H1 (cell line): ENCODE measurements around the gene CDKN2C. TPM values are rescaled to one million over a fixed set of nuclear protein-coding genes. Genes with fewer than 3 reads are reported as not detected.

Source experiments
- CTCF ChIA-PET: fragments of 300-600 bp; sonication (Branson Sonifier 250); formaldehyde crosslinking; loops from one replicate; lab custom pipeline; 2021; ENCODE audit not compliant: partially characterized antibody; lab: Charles Lee
- POLR2A ChIA-PET: fragments of 300-600 bp; sonication (Branson Sonifier 250); formaldehyde crosslinking; loops from one replicate; lab custom pipeline; 2021; ENCODE audit warnings: inconsistent platforms; ENCODE audit not compliant: partially characterized antibody; lab: Charles Lee
- DNase-seq, 2 experiments: peaks; one replicate each; pipeline versions ENCODE4 v3.0.0 to v3.0.0-alpha.2; 2010 to 2022; ENCODE audit warnings: low spot score in 2 of 2, low read depth in 1 of 2, mixed read lengths in 1 of 2
- FAIRE-seq: peaks from 2 replicates; lab custom pipeline; 2011; peaks lifted over from hg19 to GRCh38; lab: Jason Lieb, UNC
- H2AFZ ChIP-seq: 2 replicates; pipeline ENCODE4 v1.8.1; 2012; ENCODE audit warnings: low read length, inconsistent platforms
- H2AK5ac ChIP-seq: 2 replicates; pipeline ENCODE4 v1.6.1; 2013; ENCODE audit warnings: low read depth, low read length
- H2BK120ac ChIP-seq: replicated peaks from 2 replicates; pipeline ENCODE3; 2013; ENCODE audit warnings: low read depth, low read length, inconsistent platforms
- H2BK12ac ChIP-seq: 2 replicates; pipeline ENCODE4 v1.6.1; 2013; ENCODE audit warnings: low read depth, low read length
- H2BK15ac ChIP-seq: 2 replicates; pipeline ENCODE4 v1.6.1; 2013; ENCODE audit warnings: low read length
- H2BK20ac ChIP-seq: 2 replicates; pipeline ENCODE4 v1.6.1; 2013; ENCODE audit warnings: low read length
- H2BK5ac ChIP-seq: 2 replicates; pipeline ENCODE4 v1.6.1; 2013; ENCODE audit warnings: low read depth, low read length
- H3K14ac ChIP-seq: 2 replicates; pipeline ENCODE4 v1.6.1; 2013; ENCODE audit warnings: inconsistent platforms; ENCODE audit not compliant: insufficient read length
- H3K18ac ChIP-seq: 2 replicates; pipeline ENCODE4 v1.6.1; 2013; ENCODE audit warnings: low read length; ENCODE audit errors: extremely low read depth
- H3K23ac ChIP-seq: 2 replicates; pipeline ENCODE4 v1.6.1; 2013; ENCODE audit warnings: inconsistent platforms; ENCODE audit not compliant: insufficient read length
- H3K23me2 ChIP-seq: 2 replicates; pipeline ENCODE4 v1.6.1; 2013; ENCODE audit warnings: low read depth, low read length
- H3K27ac ChIP-seq: 2 replicates; pipeline ENCODE4 v1.6.1; 2011; ENCODE audit warnings: low read depth, low read length, inconsistent platforms
- H3K27me3 ChIP-seq, 4 experiments: replicated peaks in 1 of 4; 1 replicate in 1 of 4; 2 replicates in 3 of 4; pipeline versions ENCODE4 v1.6.1 to v1.8.1; 2011 to 2013; ENCODE audit warnings: low read length in 3 of 4, mild to moderate bottlenecking in 3 of 4, inconsistent platforms in 2 of 4, mixed read lengths in 2 of 4, moderate library complexity in 1 of 4; ENCODE audit not compliant: control insufficient read depth in 3 of 4, insufficient read depth in 3 of 4; ENCODE audit errors: extremely low read depth in 1 of 4
- H3K36me3 ChIP-seq, 4 experiments: 2 replicates each; pipeline versions ENCODE4 v1.6.1 to v1.8.1; 2011 to 2013; ENCODE audit warnings: mild to moderate bottlenecking in 4 of 4, low read length in 3 of 4, moderate library complexity in 2 of 4, control low read depth in 1 of 4, inconsistent platforms in 1 of 4; ENCODE audit not compliant: insufficient read depth in 4 of 4, control insufficient read depth in 2 of 4
- H3K4ac ChIP-seq: replicated peaks from 2 replicates; pipeline ENCODE3; 2013; ENCODE audit warnings: low read length, low read depth, mixed read lengths, inconsistent platforms; ENCODE audit not compliant: insufficient read length
- H3K4me1 ChIP-seq, 4 experiments: replicated peaks in 1 of 4; 1 replicate in 1 of 4; 2 replicates in 3 of 4; pipeline versions ENCODE4 v1.6.1 to v1.8.1; 2011 to 2013; ENCODE audit warnings: low read length in 3 of 4, inconsistent platforms in 2 of 4, mixed read lengths in 1 of 4; ENCODE audit not compliant: insufficient read depth in 4 of 4, control insufficient read depth in 3 of 4
- H3K4me2 ChIP-seq, 2 experiments: 2 replicates each; pipeline versions ENCODE4 v1.6.1 to v1.8.1; 2011 to 2013; ENCODE audit warnings: low read depth in 2 of 2, low read length in 2 of 2, control low read depth in 1 of 2, inconsistent platforms in 1 of 2, mild to moderate bottlenecking in 1 of 2; ENCODE audit not compliant: insufficient read depth in 1 of 2
- H3K4me3 ChIP-seq, 4 experiments: fragments of 200-600, 300-600 bp in 1 of 4; sonication (generic), shearing (Covaris generic), sonication (Bioruptor Twin) in 1 of 4; 2 replicates each; pipeline versions ENCODE4 v1.5.1 to v1.8.1; 2011 to 2016; ENCODE audit warnings: low read length in 4 of 4, low read depth in 3 of 4, control low read depth in 2 of 4, inconsistent platforms in 2 of 4, mild to moderate bottlenecking in 2 of 4, mixed read lengths in 1 of 4, moderate library complexity in 1 of 4; ENCODE audit not compliant: insufficient read depth in 2 of 4; ENCODE audit errors: extremely low read depth in 1 of 4
- H3K56ac ChIP-seq: replicated peaks from 2 replicates; pipeline ENCODE3; 2013; ENCODE audit warnings: low read depth, mild to moderate bottlenecking, mixed read lengths, low read length, inconsistent platforms; ENCODE audit not compliant: insufficient read length
- H3K79me1 ChIP-seq: 2 replicates; pipeline ENCODE4 v1.6.1; 2013; ENCODE audit warnings: low read depth, low read length, control low read depth
- H3K79me2 ChIP-seq, 2 experiments: 2 replicates each; pipeline versions ENCODE4 v1.6.1 to v1.8.1; 2012 to 2013; ENCODE audit warnings: low read length in 2 of 2, mild to moderate bottlenecking in 2 of 2, inconsistent platforms in 1 of 2; ENCODE audit not compliant: insufficient read depth in 2 of 2, control insufficient read depth in 1 of 2
- H3K9ac ChIP-seq, 4 experiments: replicated peaks in 1 of 4; 1 replicate in 1 of 4; 2 replicates in 3 of 4; pipeline versions ENCODE4 v1.6.1 to v1.8.1; 2011 to 2013; ENCODE audit warnings: low read depth in 3 of 4, low read length in 3 of 4, control low read depth in 2 of 4, mild to moderate bottlenecking in 2 of 4, moderate library complexity in 2 of 4, inconsistent platforms in 1 of 4; ENCODE audit errors: extremely low read depth in 1 of 4
- H3K9me3 ChIP-seq, 2 experiments: 2 replicates each; pipeline versions ENCODE4 v1.6.1 to v1.8.1; 2012 to 2013; ENCODE audit warnings: mild to moderate bottlenecking in 2 of 2, moderate library complexity in 2 of 2, control low read depth in 1 of 2, inconsistent platforms in 1 of 2, low read depth in 1 of 2, low read length in 1 of 2, mixed read lengths in 1 of 2; ENCODE audit not compliant: insufficient read depth in 2 of 2
- H4K20me1 ChIP-seq, 2 experiments: replicated peaks in 1 of 2; 2 replicates each; pipeline versions ENCODE3 to v1.8.1; 2011 to 2013; ENCODE audit warnings: inconsistent platforms in 2 of 2, low read length in 2 of 2, mild to moderate bottlenecking in 1 of 2; ENCODE audit not compliant: insufficient read depth in 2 of 2, control insufficient read depth in 1 of 2
- H4K5ac ChIP-seq: 2 replicates; pipeline ENCODE4 v1.6.1; 2013; ENCODE audit warnings: low read length, low read depth, mixed read lengths, inconsistent platforms; ENCODE audit not compliant: insufficient read length
- H4K8ac ChIP-seq: 2 replicates; pipeline ENCODE4 v1.8.0; 2013; ENCODE audit warnings: mild to moderate bottlenecking, moderate library complexity, low read length, inconsistent platforms; ENCODE audit not compliant: insufficient read depth; ENCODE audit errors: extremely low read depth
- H4K91ac ChIP-seq: replicated peaks from 2 replicates; pipeline ENCODE3; 2013; ENCODE audit warnings: low read length, mixed read lengths, inconsistent platforms; ENCODE audit not compliant: insufficient read length
- ASH2L ChIP-seq: fragments of 200-600, 300-600 bp; sonication (generic); IDR thresholded peaks from one replicate; pipeline ENCODE4 v1.7.1; 2017; ENCODE audit warnings: low read length
- BCL11A ChIP-seq, 2 experiments: IDR thresholded peaks; one replicate each; pipeline ENCODE4 v1.6.1; 2011; ENCODE audit warnings: low read depth in 2 of 2, low read length in 2 of 2, mild to moderate bottlenecking in 2 of 2
- BRCA1 ChIP-seq: IDR thresholded peaks from 2 replicates; pipeline ENCODE4 v1.6.1; 2012; ENCODE audit warnings: low read depth, low read length, improper control_type of control experiment
- HDAC2 ChIP-seq, 2 experiments: fragments of 300-600 bp in 1 of 2; sonication (generic) in 1 of 2; IDR thresholded peaks; 2 replicates each; pipeline ENCODE4 v1.6.1; 2011 to 2012; ENCODE audit warnings: low read depth in 2 of 2, low read length in 2 of 2, mild to moderate bottlenecking in 2 of 2, moderate library complexity in 2 of 2, borderline replicate concordance in 1 of 2, inconsistent platforms in 1 of 2
- KDM5A ChIP-seq: fragments of 200-600 bp; IDR thresholded peaks from 2 replicates; pipeline ENCODE4 v1.7.1; 2012; ENCODE audit warnings: mild to moderate bottlenecking, low read length, inconsistent platforms, mixed read lengths
- SP1 ChIP-seq: IDR thresholded peaks from 2 replicates; pipeline ENCODE4 v1.6.1; 2011; ENCODE audit warnings: low read depth, low read length
- TAF1 ChIP-seq: IDR thresholded peaks from 2 replicates; pipeline ENCODE4 v1.6.1; 2011; ENCODE audit warnings: mild to moderate bottlenecking, low read depth, low read length
- TBP ChIP-seq: IDR thresholded peaks from 2 replicates; pipeline ENCODE4 v1.6.1; 2011; ENCODE audit warnings: low read depth, low read length, improper control_type of control experiment
- YY1 ChIP-seq: IDR thresholded peaks from 2 replicates; pipeline ENCODE4 v1.6.1; 2011; ENCODE audit warnings: low read depth, mild to moderate bottlenecking, low read length
- WGBS, 2 experiments: shearing (Covaris generic) in 1 of 2; methylation state at CpG; one replicate each; pipeline versions ENCODE4 v1.1.6 to v1.1.7; 2013 to 2015; ENCODE audit warnings: low lambda C conversion rate in 2 of 2, mixed read lengths in 2 of 2, inconsistent platforms in 1 of 2, low coverage in 1 of 2, missing lambda C conversion rate in 1 of 2; ENCODE audit not compliant: insufficient replicate concordance in 2 of 2, insufficient coverage in 1 of 2, insufficient read length in 1 of 2; ENCODE audit errors: extremely low coverage in 1 of 2, missing lambda C conversion rate in 1 of 2; 5-methylcytosine and 5-hydroxymethylcytosine counted together
- polyA plus RNA-seq, 7 experiments: library from polyadenylated mRNA; depleted of rRNA in 3 of 7; stranded (reverse) in 5 of 7; unstranded in 2 of 7; fragments of >200 nt in 5 of 7; fragments of 200-250 nt in 2 of 7; gene quantifications; 1 replicate in 5 of 7; 2 replicates in 1 of 7; 4 replicates in 1 of 7; pipeline versions ENCODE4 v1.2.1 to v1.2.3, GENCODE V29; 2011 to 2013; ENCODE audit warnings: missing spikeins in 2 of 7, mixed read lengths in 2 of 7
- total RNA-seq: library from RNA; stranded (reverse); fragmentation: NEBNext Ultra II Directional; extraction: Animal tissue kit (Norgen Biotek cat#: 25700); gene quantifications from 2 replicates; pipeline ENCODE4 v1.2.1, GENCODE V29; 2021
- TF ChIP-seq, protein P1 (sequence below): IDR thresholded peaks from 2 replicates; pipeline ENCODE4 v1.6.1; 2012; ENCODE audit warnings: inconsistent platforms

Gene CDKN2C
- total and polyA plus RNA-seq, 2 of the 8 experiments (the other 6 are each of a cell fraction or from before 2014, with no cell fraction given) = not detected

DNA sequence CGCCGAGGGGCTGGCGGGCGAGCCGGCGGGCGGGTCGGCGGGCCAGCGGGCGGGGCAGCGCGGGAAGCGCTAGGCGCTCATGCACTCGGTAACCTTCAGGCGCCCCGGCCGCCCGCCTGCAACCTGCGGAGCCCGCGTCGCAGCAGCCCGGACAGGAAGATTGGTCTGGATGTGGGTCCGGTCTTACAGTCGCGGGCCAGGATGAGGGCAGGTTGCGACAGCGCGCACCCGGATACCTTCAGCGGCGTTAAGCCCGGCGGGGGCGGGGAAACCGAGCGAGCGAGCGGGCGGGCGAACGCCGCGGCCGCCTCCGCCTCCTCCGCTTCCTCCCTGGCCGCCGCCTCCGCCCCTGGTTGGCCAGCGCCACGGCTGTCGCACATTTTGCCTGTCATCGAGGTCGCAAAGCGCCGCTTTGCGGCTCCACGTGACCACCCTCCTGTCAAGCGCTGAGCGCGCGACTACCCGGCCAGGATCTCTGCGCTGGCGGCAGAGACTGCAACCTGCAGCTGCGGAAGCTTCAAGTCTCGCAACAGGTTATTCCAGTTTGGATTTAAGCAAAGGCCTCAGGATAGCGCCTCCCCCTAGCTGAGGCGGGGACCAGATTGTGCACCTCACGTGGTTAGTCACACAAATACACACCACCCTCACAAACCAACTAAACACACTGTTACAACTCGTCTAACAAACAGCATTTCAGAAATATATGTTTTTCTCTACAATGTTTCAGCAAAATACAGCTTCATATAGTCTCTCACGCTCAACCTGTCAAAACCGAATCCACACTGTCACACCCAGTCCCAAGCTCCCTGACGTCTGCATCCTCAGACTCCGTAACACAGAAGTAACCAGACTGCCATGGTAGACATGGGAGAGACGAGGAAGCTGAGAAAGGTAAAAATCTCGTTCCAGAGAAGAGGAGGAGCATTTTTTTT, 9.9 kb upstream of the CDKN2C start, which contains the start of gene FAF1:
Gene FAF1, minus strand, starts transcription at position 355 of the 932 bp plus-strand sequence. CDS start 456 bp downstream, outside the sequence.
- no peak within 1 kb of the TSS for H2BK15ac ChIP-seq
- WGBS, 2 experiments = 2% methylated on average over 45 of the region's 80 CpGs; no CpG with 5 or more reads in 1 of the 2 experiments
- peak; percentile 97 to 98 for DNase-seq
- H3K9ac ChIP-seq = peak within 1 kb of the TSS; percentile 76 to 96 (median 86)
- no peak within 1 kb of the TSS for H3K14ac ChIP-seq
- H3K56ac ChIP-seq = peak within 1 kb of the TSS; percentile 82
- H2AK5ac ChIP-seq = no peak within 1 kb of the TSS
- ChIA-PET POLR2A (interaction anchor here (1.2 to 1.7 kb wide), 6 partner anchors 8 to 229 kb away, joined by 3 to 7 read pairs (median 4); partner anchors contain the start of gene CDKN2C), CTCF (interaction anchor here (0.7 to 2.1 kb wide), 14 partner anchors 8 to 591 kb away, joined by 3 to 13 read pairs (median 4); partner anchors contain the start of gene CDKN2C)
- no peak within 1 kb of the TSS for H2BK20ac ChIP-seq
- peaks cover 0 to 3% (median 0%) of the 10 kb centered on the region in 4 experiments; a peak in 2 of 7 replicates for H3K4me1 ChIP-seq
- H4K5ac ChIP-seq = peak within 1 kb of the TSS; percentile 94
- H3K23ac ChIP-seq = no peak within 1 kb of the TSS
- peak within 1 kb of the TSS; percentile 77 to 88 for H3K4me2 ChIP-seq
- H3K27ac ChIP-seq = peak within 1 kb of the TSS; percentile 70; the same call in 1 of the 2 replicates
- peak; percentile 93 for FAIRE-seq
- no peaks in the 10 kb centered on the region for H3K36me3 ChIP-seq
- no peaks in the 10 kb centered on the region for H3K9me3 ChIP-seq
- no peaks in the 10 kb centered on the region for H4K20me1 ChIP-seq
- H3K23me2 ChIP-seq = peaks cover 11% of the 10 kb centered on the region
- no peak within 1 kb of the TSS for H3K4ac ChIP-seq
- peaks cover 4% of the 10 kb centered on the region; the same call in 1 of the 2 replicates for H3K79me1 ChIP-seq
- H2BK12ac ChIP-seq = 0 out of 2 replicates have a peak within 1 kb of the TSS, but pooled peaks have one; percentile 75
- H3K79me2 ChIP-seq = peaks cover 3 to 37% of the 10 kb centered on the region in 2 experiments; a peak in 3 of 4 replicates
- peak within 1 kb of the TSS; percentile 78; the same call in 1 of the 2 replicates for H2BK5ac ChIP-seq
- H4K91ac ChIP-seq = no peak within 1 kb of the TSS
- peak within 1 kb of the TSS; percentile 87; the same call in 1 of the 2 replicates for H3K18ac ChIP-seq
- H2BK120ac ChIP-seq = peak within 1 kb of the TSS; percentile 28
- H4K8ac ChIP-seq = peak within 1 kb of the TSS; percentile 84; the same call in 1 of the 2 replicates
- peak within 1 kb of the TSS; percentile 89 to 100 (median 94) for H3K4me3 ChIP-seq
- peak within 1 kb of the TSS; percentile 85 for H2AFZ ChIP-seq
- H3K27me3 ChIP-seq = peaks cover 0 to 3% (median 1%) of the 10 kb centered on the region in 4 experiments; a peak in 2 of 7 replicates
- TF ChIP-seq TBP (peak; percentile 78), ASH2L (peak; percentile 97), SP1 (peak; percentile 87), YY1 (peak; percentile 54; the same call in 1 of the 2 replicates), BRCA1 (peak; percentile 45; the same call in 1 of the 2 replicates), HDAC2 (IDR thresholded peaks at IDR 0.05; ENCODE audit: borderline replicate concordance in 1 of 2, low read depth in 2 of 2, low read length in 2 of 2) (peak; percentile 70 to 78; a peak in 1 of 4 replicates), BCL11A (IDR thresholded peaks at IDR 0.05; ENCODE audit: low read depth in 2 of 2, low read length in 2 of 2) (no peak), KDM5A (0 out of 2 replicates have a peak, but pooled peaks have one; percentile 61), TAF1 (peak; percentile 83)
- TF ChIP-seq, protein P1, sequence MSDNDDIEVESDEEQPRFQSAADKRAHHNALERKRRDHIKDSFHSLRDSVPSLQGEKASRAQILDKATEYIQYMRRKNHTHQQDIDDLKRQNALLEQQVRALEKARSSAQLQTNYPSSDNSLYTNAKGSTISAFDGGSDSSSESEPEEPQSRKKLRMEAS = peak; percentile 92
